H1 (cell line): ENCODE data around the gene MBOAT1. TPM values are rescaled to one million over a fixed set of nuclear protein-coding genes. Genes with fewer than 3 reads are reported as not detected.

Experiments
- CTCF ChIA-PET: fragments of 300-600 bp; sonication (Branson Sonifier 250); formaldehyde crosslinking; loops from one replicate; lab custom pipeline; 2021; ENCODE audit not compliant: partially characterized antibody; lab: Charles Lee
- POLR2A ChIA-PET: fragments of 300-600 bp; sonication (Branson Sonifier 250); formaldehyde crosslinking; loops from one replicate; lab custom pipeline; 2021; ENCODE audit warnings: inconsistent platforms; ENCODE audit not compliant: partially characterized antibody; lab: Charles Lee
- DNase-seq, 2 experiments: peaks; one replicate each; pipeline versions ENCODE4 v3.0.0 to v3.0.0-alpha.2; 2010 to 2022; ENCODE audit warnings: low spot score in 2 of 2, low read depth in 1 of 2, mixed read lengths in 1 of 2
- FAIRE-seq: peaks from 2 replicates; lab custom pipeline; 2011; peaks lifted over from hg19 to GRCh38; lab: Jason Lieb, UNC
- H2AFZ ChIP-seq: 2 replicates; pipeline ENCODE4 v1.8.1; 2012; ENCODE audit warnings: low read length, inconsistent platforms
- H2AK5ac ChIP-seq: 2 replicates; pipeline ENCODE4 v1.6.1; 2013; ENCODE audit warnings: low read depth, low read length
- H2BK120ac ChIP-seq: replicated peaks from 2 replicates; pipeline ENCODE3; 2013; ENCODE audit warnings: low read depth, low read length, inconsistent platforms
- H2BK12ac ChIP-seq: 2 replicates; pipeline ENCODE4 v1.6.1; 2013; ENCODE audit warnings: low read depth, low read length
- H2BK15ac ChIP-seq: 2 replicates; pipeline ENCODE4 v1.6.1; 2013; ENCODE audit warnings: low read length
- H2BK20ac ChIP-seq: 2 replicates; pipeline ENCODE4 v1.6.1; 2013; ENCODE audit warnings: low read length
- H2BK5ac ChIP-seq: 2 replicates; pipeline ENCODE4 v1.6.1; 2013; ENCODE audit warnings: low read depth, low read length
- H3K14ac ChIP-seq: 2 replicates; pipeline ENCODE4 v1.6.1; 2013; ENCODE audit warnings: inconsistent platforms; ENCODE audit not compliant: insufficient read length
- H3K18ac ChIP-seq: 2 replicates; pipeline ENCODE4 v1.6.1; 2013; ENCODE audit warnings: low read length; ENCODE audit errors: extremely low read depth
- H3K23ac ChIP-seq: 2 replicates; pipeline ENCODE4 v1.6.1; 2013; ENCODE audit warnings: inconsistent platforms; ENCODE audit not compliant: insufficient read length
- H3K23me2 ChIP-seq: 2 replicates; pipeline ENCODE4 v1.6.1; 2013; ENCODE audit warnings: low read depth, low read length
- H3K27ac ChIP-seq: 2 replicates; pipeline ENCODE4 v1.6.1; 2011; ENCODE audit warnings: low read depth, low read length, inconsistent platforms
- H3K27me3 ChIP-seq, 4 experiments: replicated peaks in 1 of 4; 1 replicate in 1 of 4; 2 replicates in 3 of 4; pipeline versions ENCODE4 v1.6.1 to v1.8.1; 2011 to 2013; ENCODE audit warnings: low read length in 3 of 4, mild to moderate bottlenecking in 3 of 4, inconsistent platforms in 2 of 4, mixed read lengths in 2 of 4, moderate library complexity in 1 of 4; ENCODE audit not compliant: control insufficient read depth in 3 of 4, insufficient read depth in 3 of 4; ENCODE audit errors: extremely low read depth in 1 of 4
- H3K36me3 ChIP-seq, 4 experiments: 2 replicates each; pipeline versions ENCODE4 v1.6.1 to v1.8.1; 2011 to 2013; ENCODE audit warnings: mild to moderate bottlenecking in 4 of 4, low read length in 3 of 4, moderate library complexity in 2 of 4, control low read depth in 1 of 4, inconsistent platforms in 1 of 4; ENCODE audit not compliant: insufficient read depth in 4 of 4, control insufficient read depth in 2 of 4
- H3K4ac ChIP-seq: replicated peaks from 2 replicates; pipeline ENCODE3; 2013; ENCODE audit warnings: low read length, low read depth, mixed read lengths, inconsistent platforms; ENCODE audit not compliant: insufficient read length
- H3K4me1 ChIP-seq, 4 experiments: replicated peaks in 1 of 4; 1 replicate in 1 of 4; 2 replicates in 3 of 4; pipeline versions ENCODE4 v1.6.1 to v1.8.1; 2011 to 2013; ENCODE audit warnings: low read length in 3 of 4, inconsistent platforms in 2 of 4, mixed read lengths in 1 of 4; ENCODE audit not compliant: insufficient read depth in 4 of 4, control insufficient read depth in 3 of 4
- H3K4me2 ChIP-seq, 2 experiments: 2 replicates each; pipeline versions ENCODE4 v1.6.1 to v1.8.1; 2011 to 2013; ENCODE audit warnings: low read depth in 2 of 2, low read length in 2 of 2, control low read depth in 1 of 2, inconsistent platforms in 1 of 2, mild to moderate bottlenecking in 1 of 2; ENCODE audit not compliant: insufficient read depth in 1 of 2
- H3K4me3 ChIP-seq, 4 experiments: fragments of 200-600, 300-600 bp in 1 of 4; sonication (generic), shearing (Covaris generic), sonication (Bioruptor Twin) in 1 of 4; 2 replicates each; pipeline versions ENCODE4 v1.5.1 to v1.8.1; 2011 to 2016; ENCODE audit warnings: low read length in 4 of 4, low read depth in 3 of 4, control low read depth in 2 of 4, inconsistent platforms in 2 of 4, mild to moderate bottlenecking in 2 of 4, mixed read lengths in 1 of 4, moderate library complexity in 1 of 4; ENCODE audit not compliant: insufficient read depth in 2 of 4; ENCODE audit errors: extremely low read depth in 1 of 4
- H3K56ac ChIP-seq: replicated peaks from 2 replicates; pipeline ENCODE3; 2013; ENCODE audit warnings: low read depth, mild to moderate bottlenecking, mixed read lengths, low read length, inconsistent platforms; ENCODE audit not compliant: insufficient read length
- H3K79me1 ChIP-seq: 2 replicates; pipeline ENCODE4 v1.6.1; 2013; ENCODE audit warnings: low read depth, low read length, control low read depth
- H3K79me2 ChIP-seq, 2 experiments: 2 replicates each; pipeline versions ENCODE4 v1.6.1 to v1.8.1; 2012 to 2013; ENCODE audit warnings: low read length in 2 of 2, mild to moderate bottlenecking in 2 of 2, inconsistent platforms in 1 of 2; ENCODE audit not compliant: insufficient read depth in 2 of 2, control insufficient read depth in 1 of 2
- H3K9ac ChIP-seq, 4 experiments: replicated peaks in 1 of 4; 1 replicate in 1 of 4; 2 replicates in 3 of 4; pipeline versions ENCODE4 v1.6.1 to v1.8.1; 2011 to 2013; ENCODE audit warnings: low read depth in 3 of 4, low read length in 3 of 4, control low read depth in 2 of 4, mild to moderate bottlenecking in 2 of 4, moderate library complexity in 2 of 4, inconsistent platforms in 1 of 4; ENCODE audit errors: extremely low read depth in 1 of 4
- H3K9me3 ChIP-seq, 2 experiments: 2 replicates each; pipeline versions ENCODE4 v1.6.1 to v1.8.1; 2012 to 2013; ENCODE audit warnings: mild to moderate bottlenecking in 2 of 2, moderate library complexity in 2 of 2, control low read depth in 1 of 2, inconsistent platforms in 1 of 2, low read depth in 1 of 2, low read length in 1 of 2, mixed read lengths in 1 of 2; ENCODE audit not compliant: insufficient read depth in 2 of 2
- H4K20me1 ChIP-seq, 2 experiments: replicated peaks in 1 of 2; 2 replicates each; pipeline versions ENCODE3 to v1.8.1; 2011 to 2013; ENCODE audit warnings: inconsistent platforms in 2 of 2, low read length in 2 of 2, mild to moderate bottlenecking in 1 of 2; ENCODE audit not compliant: insufficient read depth in 2 of 2, control insufficient read depth in 1 of 2
- H4K5ac ChIP-seq: 2 replicates; pipeline ENCODE4 v1.6.1; 2013; ENCODE audit warnings: low read length, low read depth, mixed read lengths, inconsistent platforms; ENCODE audit not compliant: insufficient read length
- H4K8ac ChIP-seq: 2 replicates; pipeline ENCODE4 v1.8.0; 2013; ENCODE audit warnings: mild to moderate bottlenecking, moderate library complexity, low read length, inconsistent platforms; ENCODE audit not compliant: insufficient read depth; ENCODE audit errors: extremely low read depth
- H4K91ac ChIP-seq: replicated peaks from 2 replicates; pipeline ENCODE3; 2013; ENCODE audit warnings: low read length, mixed read lengths, inconsistent platforms; ENCODE audit not compliant: insufficient read length
- BRCA1 ChIP-seq: IDR thresholded peaks from 2 replicates; pipeline ENCODE4 v1.6.1; 2012; ENCODE audit warnings: low read depth, low read length, improper control_type of control experiment
- CBX8 ChIP-seq: fragments of 300-800, 300-1000 bp; sonication (generic); IDR thresholded peaks from 2 replicates; pipeline ENCODE4 v1.7.1; 2016; ENCODE audit warnings: low read depth, low read length, borderline replicate concordance
- CHD2 ChIP-seq: IDR thresholded peaks from 2 replicates; pipeline ENCODE4 v1.6.1; 2012; ENCODE audit warnings: low read length, improper control_type of control experiment
- CTBP2 ChIP-seq: IDR thresholded peaks from 2 replicates; pipeline ENCODE4 v1.7.0; 2011; ENCODE audit warnings: borderline replicate concordance, mild to moderate bottlenecking, moderate library complexity, mixed read lengths, low read length; ENCODE audit not compliant: insufficient read depth, insufficient read length
- E2F6 ChIP-seq: IDR thresholded peaks from 2 replicates; pipeline ENCODE4 v1.6.1; 2012; ENCODE audit warnings: inconsistent platforms
- EP300 ChIP-seq, 2 experiments: IDR thresholded peaks; 1 replicate in 1 of 2; 2 replicates in 1 of 2; pipeline ENCODE4 v1.6.1; 2011 to 2012; ENCODE audit warnings: low read depth in 2 of 2, low read length in 2 of 2, mild to moderate bottlenecking in 2 of 2, borderline replicate concordance in 1 of 2, inconsistent platforms in 1 of 2, moderate library complexity in 1 of 2
- HDAC6 ChIP-seq: IDR thresholded peaks from one replicate; pipeline ENCODE4 v1.7.1; 2012; ENCODE audit warnings: low read depth, mild to moderate bottlenecking, inconsistent platforms, low read length, moderate library complexity
- KDM1A ChIP-seq: fragments of 200-600, 300-600 bp; sonication (generic); IDR thresholded peaks from 2 replicates; pipeline ENCODE4 v1.7.1; 2016; ENCODE audit warnings: mild to moderate bottlenecking, low read length, borderline replicate concordance
- KDM5A ChIP-seq: fragments of 200-600 bp; IDR thresholded peaks from 2 replicates; pipeline ENCODE4 v1.7.1; 2012; ENCODE audit warnings: mild to moderate bottlenecking, low read length, inconsistent platforms, mixed read lengths
- NRF1 ChIP-seq: IDR thresholded peaks from 2 replicates; pipeline ENCODE4 v1.6.1; 2011; ENCODE audit warnings: mild to moderate bottlenecking, low read depth, low read length, improper control_type of control experiment
- SIN3A ChIP-seq, 2 experiments: IDR thresholded peaks in 1 of 2; conservative IDR thresholded peaks in 1 of 2; 2 replicates each; pipeline ENCODE4 v1.6.1; 2011 to 2012; ENCODE audit warnings: low read length in 2 of 2, improper control_type of control experiment in 1 of 2, low read depth in 1 of 2, mild to moderate bottlenecking in 1 of 2
- TAF1 ChIP-seq: IDR thresholded peaks from 2 replicates; pipeline ENCODE4 v1.6.1; 2011; ENCODE audit warnings: mild to moderate bottlenecking, low read depth, low read length
- WGBS, 2 experiments: shearing (Covaris generic) in 1 of 2; methylation state at CpG; one replicate each; pipeline versions ENCODE4 v1.1.6 to v1.1.7; 2013 to 2015; ENCODE audit warnings: low lambda C conversion rate in 2 of 2, mixed read lengths in 2 of 2, inconsistent platforms in 1 of 2, low coverage in 1 of 2, missing lambda C conversion rate in 1 of 2; ENCODE audit not compliant: insufficient replicate concordance in 2 of 2, insufficient coverage in 1 of 2, insufficient read length in 1 of 2; ENCODE audit errors: extremely low coverage in 1 of 2, missing lambda C conversion rate in 1 of 2; 5-methylcytosine and 5-hydroxymethylcytosine counted together
- polyA plus RNA-seq, 7 experiments: library from polyadenylated mRNA; depleted of rRNA in 3 of 7; stranded (reverse) in 5 of 7; unstranded in 2 of 7; fragments of >200 nt in 5 of 7; fragments of 200-250 nt in 2 of 7; gene quantifications; 1 replicate in 5 of 7; 2 replicates in 1 of 7; 4 replicates in 1 of 7; pipeline versions ENCODE4 v1.2.1 to v1.2.3, GENCODE V29; 2011 to 2013; ENCODE audit warnings: missing spikeins in 2 of 7, mixed read lengths in 2 of 7
- total RNA-seq: library from RNA; stranded (reverse); fragmentation: NEBNext Ultra II Directional; extraction: Animal tissue kit (Norgen Biotek cat#: 25700); gene quantifications from 2 replicates; pipeline ENCODE4 v1.2.1, GENCODE V29; 2021

Gene MBOAT1
- total and polyA plus RNA-seq, 2 of the 8 experiments (the other 6 are each of a cell fraction or from before 2014, with no cell fraction given): 4.9 to 19.5 TPM

- Histone ChIP-seq H4K5ac (no peak overlapping the region), H3K9ac (no peak overlapping the region), H3K4me3 (no peak overlapping the region), H3K14ac (no peak overlapping the region), H3K4me1 (peaks cover 8 to 20% (median 17%) of the 10 kb centered on the region in 4 experiments; a peak in 6 of 7 replicates), H2BK15ac (no peak overlapping the region), H2BK20ac (no peak overlapping the region), H3K4me2 (no peak overlapping the region; a peak in 1 of 4 replicates), H4K91ac (no peak overlapping the region), H4K8ac (no peak overlapping the region), H3K18ac (no peak overlapping the region), H3K36me3 (no peaks in the 10 kb centered on the region), H3K27me3 (0 out of 7 replicates have a peak, but pooled peaks cover 0 to 6% (median 0%) of the 10 kb centered on the region in 4 experiments), H3K23me2 (peaks cover 16% of the 10 kb centered on the region), H3K9me3 (no peaks in the 10 kb centered on the region), H3K23ac (no peak overlapping the region), H2BK5ac (no peak overlapping the region), H3K4ac (no peak overlapping the region), H3K56ac (no peak overlapping the region), H2AFZ (no peak overlapping the region), H2BK120ac (no peak overlapping the region), H3K27ac (no peak overlapping the region), H4K20me1 (no peaks in the 10 kb centered on the region), H2AK5ac (no peak overlapping the region), H3K79me2 (peaks cover 0 to 30% of the 10 kb centered on the region in 2 experiments; a peak in 2 of 4 replicates), H3K79me1 (peaks cover 7% of the 10 kb centered on the region; the same call in 1 of the 2 replicates), H2BK12ac (no peak overlapping the region)
- 89% methylated on average over 2 of the region's 2 CpGs; no CpG with 5 or more reads in 1 of the 2 experiments for WGBS, 2 experiments
- CTCF ChIA-PET: no interaction called here
- DNase-seq: no peak
- POLR2A ChIA-PET: no interaction called here
- FAIRE-seq: no peak
- no peak for TF ChIP-seq BRCA1
- no peak for TF ChIP-seq EP300 (IDR thresholded peaks at IDR 0.05; ENCODE audit: borderline replicate concordance in 1 of 2, low read depth in 2 of 2, low read length in 2 of 2)
- TF ChIP-seq CTBP2: no peak
- no peak for TF ChIP-seq TAF1
- no peak for TF ChIP-seq NRF1
- TF ChIP-seq HDAC6: no peak
- TF ChIP-seq CHD2: no peak
- TF ChIP-seq E2F6: no peak
- TF ChIP-seq SIN3A (conservative IDR thresholded peaks at IDR 0.05 in 1 of 2, IDR thresholded peaks at IDR 0.05 in 1 of 2; ENCODE audit: low read depth in 1 of 2, low read length in 2 of 2): no peak
- TF ChIP-seq CBX8: no peak
- TF ChIP-seq KDM5A: no peak
- TF ChIP-seq KDM1A: no peak
These were observed 3.4 kb downstream of the MBOAT1 start for GRCh38 chr6:20208687-20209378.
